Endometrium (tissue), 2 donors: ENCODE measurements around the gene TMSB4X.
"Not testable (repeated sequence)": the region's sequence is repeated elsewhere in the genome, so short reads cannot be mapped to it uniquely, and the experiment has no call there.

Experiments
- FAIRE-seq: peaks from 2 replicates; lab custom pipeline; 2012; peaks lifted over from hg19 to GRCh38; lab: Jason Lieb, UNC
- donor health status: control.
- donor health status: control.

The TMSB4X gene

DNA sequence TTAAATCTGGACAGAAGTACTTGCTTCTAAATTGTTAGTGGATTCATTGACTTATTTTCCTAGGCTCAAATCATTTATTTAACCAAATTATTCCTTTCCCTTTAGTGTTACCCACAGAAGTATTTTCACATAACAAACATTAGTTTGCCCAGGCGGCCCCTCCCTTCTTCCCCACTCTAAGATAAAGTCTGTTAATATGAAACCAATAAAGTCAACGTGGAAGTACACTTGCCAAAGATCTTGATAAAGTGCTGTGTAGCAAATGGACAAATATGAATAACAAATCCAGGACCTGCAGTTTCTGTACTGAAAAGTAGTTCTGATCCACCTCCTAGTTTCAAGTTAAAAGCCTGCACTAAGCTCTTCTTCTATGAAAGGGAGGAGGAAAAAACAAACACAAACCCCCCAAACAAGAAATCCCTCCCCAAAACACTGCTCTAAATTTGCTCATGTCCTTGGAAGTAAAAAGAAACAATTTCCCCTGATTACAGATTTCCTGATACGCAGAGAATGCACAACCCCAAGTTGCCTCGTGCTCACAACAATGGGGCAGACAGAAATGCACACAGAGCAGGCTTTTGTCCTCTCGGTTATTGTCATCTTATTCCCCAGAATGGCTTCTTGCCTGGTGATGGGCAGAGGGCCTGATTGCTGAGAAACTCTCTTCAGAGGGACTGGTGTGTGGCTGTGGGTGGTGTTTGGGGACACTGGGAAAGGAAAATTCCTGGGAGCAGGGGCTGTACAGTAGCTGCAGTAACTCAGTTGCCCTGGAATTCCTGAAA lies 23.2 kb downstream of the TMSB4X start:
- FAIRE-seq = no peak

DNA sequence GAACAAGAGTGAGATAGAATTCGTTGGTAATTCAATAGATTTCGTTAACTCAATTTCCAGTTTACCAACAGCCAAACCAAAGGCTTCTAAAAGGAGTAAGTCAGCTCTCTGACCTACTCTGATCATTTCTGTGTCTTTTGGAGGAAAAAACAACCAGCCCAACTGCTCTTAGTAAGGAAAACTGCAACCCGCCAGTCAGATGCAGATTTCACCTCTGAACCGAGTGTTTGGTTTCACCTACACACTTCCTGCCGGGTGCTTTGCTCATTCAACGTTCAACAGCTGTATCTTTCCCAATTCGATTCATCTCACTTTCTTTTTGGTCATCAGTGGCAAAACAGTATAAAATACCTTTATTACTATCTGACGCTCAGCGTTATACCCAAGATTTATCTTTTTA lies 24.5 kb downstream of the TMSB4X start:
- FAIRE-seq = no peak

DNA sequence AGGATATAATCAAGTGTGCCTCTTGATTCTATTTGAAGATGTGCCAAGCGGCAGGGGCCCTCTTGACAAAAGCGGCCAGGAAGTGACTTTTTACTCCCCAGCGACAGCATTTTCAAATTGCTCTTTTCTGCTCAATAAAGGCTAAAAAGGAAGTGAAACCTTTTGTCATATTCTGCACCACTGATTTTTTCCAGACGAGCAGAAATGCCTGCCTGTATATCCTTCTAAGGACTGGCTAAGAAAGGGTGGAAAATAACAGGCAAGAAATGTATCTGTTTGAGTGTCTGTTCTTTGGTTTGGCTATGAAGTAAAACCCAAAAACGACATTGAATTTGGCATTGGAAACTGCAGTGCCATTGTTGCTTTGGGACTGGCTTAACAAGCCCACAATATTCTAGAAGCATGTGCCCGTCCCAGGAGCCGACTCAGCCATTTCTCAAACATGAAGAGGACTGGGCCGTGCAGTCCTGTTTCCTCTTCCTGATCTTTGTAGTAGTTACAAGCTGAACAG lies 25.4 kb downstream of the TMSB4X start:
- no peak for FAIRE-seq

DNA sequence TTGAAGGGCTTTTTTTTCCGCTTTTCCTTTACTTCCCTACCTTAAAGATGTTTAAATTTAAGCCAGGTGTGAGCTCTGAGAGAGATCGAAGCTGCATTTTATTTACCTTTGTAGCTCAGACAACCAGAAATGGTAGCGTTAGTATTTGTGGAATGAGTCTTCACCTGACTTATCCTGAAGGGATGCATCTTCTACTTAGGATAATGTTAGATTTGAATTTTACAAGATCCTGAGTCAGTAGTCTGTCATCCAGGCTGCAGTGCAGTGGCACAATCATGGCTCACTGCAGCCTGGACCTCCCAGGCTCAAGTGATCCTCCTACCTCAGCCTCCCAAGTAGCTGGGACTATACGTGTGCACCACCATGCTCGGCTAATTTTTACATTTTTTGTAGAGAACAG lies 26.2 kb downstream of the TMSB4X start:
- FAIRE-seq = no peak

DNA sequence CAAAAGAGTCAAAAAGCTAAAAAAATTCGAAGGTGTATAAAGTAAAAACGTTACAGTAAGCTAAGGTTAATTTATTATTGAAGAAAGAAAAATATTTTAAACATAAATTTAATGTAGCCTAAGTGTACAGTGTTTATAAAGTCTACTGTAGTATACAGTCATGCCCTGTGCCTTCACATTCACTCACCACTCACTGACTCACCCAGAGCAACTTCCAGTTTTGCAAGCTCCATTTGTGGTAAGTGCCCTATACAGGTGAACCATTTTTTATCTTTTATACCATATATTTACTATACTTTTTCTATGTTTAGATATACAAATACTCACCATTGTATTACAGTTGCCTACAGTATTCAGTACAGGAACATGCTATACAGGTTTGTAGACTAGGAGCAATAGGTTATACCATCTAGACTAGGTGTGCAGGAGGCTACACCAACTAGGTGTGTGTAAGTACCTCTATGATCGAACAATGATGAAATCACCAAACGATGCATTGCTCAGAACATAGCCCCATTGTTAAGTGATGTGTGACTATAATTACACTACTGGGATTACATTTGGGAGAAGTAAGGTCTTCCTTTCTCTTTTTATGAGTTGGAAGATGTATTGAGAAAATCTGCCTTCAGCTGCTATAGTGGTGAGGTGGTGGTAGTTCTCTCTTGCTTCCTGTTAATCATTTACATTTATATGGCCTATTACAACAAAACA lies 27.2 kb downstream of the TMSB4X start:
- no peak for FAIRE-seq

DNA sequence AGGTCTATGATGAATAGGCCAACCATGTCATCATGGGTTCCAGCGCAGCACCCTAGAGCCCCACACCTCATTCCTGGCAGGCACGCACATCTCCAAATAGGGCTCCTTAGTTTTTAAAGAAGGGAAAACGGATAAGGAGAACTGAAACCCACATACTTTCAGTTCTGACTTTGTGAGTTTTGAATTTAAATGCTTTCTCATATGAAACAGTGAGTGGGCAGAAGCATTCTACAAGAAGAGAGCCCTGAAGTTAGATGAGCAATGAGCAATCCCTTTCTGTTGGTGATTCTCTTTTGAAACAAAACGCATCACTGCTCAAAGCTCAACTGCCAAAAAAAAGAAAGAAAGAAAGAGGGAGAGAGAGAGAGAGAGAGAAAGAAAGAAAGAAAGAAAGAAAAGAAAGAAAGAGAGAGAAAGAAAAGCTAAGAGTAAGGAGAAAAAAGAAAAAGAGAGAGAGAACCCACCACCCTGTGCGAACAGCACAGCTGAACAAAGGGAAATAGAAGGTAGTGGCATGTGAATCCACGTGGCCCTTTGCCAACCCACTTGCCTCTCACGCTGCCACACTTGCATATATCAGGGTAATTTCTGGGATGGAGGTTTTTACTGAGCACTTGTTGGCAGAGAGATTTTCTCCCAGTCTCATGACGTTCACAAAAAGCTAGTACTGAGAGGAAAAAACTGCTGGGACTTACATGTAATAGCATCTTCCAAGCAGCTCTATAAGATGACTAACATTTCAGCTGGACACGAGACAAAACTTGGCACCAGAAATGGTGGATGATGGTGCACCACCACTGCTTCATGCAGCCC lies 31.0 kb downstream of the TMSB4X start:
- no peak for FAIRE-seq

DNA sequence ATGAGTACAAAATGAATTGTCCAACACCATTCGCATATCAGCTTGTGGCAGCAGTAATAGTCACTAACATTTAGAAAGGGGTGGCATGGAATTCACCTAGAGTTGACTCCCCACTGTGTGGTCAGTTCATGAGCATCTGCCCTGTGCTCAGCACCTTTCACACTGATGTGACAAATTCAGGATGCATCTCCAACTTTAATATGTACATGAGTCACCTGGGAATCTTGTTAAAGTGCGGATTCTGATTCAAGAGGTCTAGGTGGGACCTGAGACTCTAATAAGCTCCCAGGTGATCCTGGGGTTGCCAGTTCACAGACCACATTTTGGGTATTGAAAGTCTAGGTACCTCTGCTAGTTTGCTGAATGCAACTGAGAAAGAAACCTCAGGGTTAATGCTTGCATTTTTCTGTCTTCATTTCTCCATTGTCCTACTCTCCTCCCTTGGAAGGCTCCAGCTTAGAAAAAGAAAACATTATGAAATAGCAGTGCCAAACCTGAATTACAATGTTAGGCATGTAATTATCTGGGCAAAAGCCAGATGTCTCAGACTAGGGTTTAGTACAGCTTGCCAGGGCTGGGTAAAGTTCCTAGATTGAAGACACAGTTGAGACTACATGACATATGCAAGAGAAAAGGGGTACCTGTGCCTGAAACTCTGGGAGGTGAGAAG lies 32.7 kb downstream of the TMSB4X start:
- no peak for FAIRE-seq

DNA sequence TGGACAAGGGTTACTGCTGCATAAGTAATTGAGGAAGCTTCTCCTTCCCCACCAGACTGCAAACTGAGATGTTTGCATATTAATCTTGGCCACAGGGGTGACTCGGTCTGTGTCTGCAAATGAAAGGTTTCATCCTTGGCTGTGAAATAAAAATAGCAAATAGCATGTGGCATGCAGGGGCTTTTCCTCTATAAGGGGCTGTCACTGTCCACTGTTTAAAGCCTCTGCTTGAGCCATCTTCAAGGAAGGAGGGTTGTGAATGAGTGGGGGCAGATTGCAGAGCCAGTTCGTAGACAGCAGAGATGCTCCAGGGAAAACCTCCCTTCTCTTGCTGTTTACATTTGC lies 33.3 kb downstream of the TMSB4X start:
- FAIRE-seq = no peak

DNA sequence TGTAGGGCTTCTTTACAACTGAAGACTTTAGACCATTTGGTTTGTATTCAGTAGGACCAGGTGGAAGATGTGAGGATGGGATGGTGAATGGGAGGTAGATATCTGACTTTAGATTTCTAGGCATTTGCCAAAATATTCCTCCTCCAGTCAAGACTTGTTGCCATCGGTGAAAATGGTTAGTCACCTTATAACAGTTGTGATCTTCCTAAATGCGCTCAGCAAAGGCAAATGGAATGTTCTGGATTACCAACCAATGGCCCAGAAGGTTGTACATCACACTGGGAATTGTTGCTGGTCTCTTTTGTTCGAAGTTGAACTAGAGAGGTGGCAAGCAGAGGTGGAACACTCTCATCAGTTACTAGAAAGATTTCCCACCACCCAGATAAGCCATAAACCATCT lies 33.9 kb downstream of the TMSB4X start:
- FAIRE-seq = no peak

DNA sequence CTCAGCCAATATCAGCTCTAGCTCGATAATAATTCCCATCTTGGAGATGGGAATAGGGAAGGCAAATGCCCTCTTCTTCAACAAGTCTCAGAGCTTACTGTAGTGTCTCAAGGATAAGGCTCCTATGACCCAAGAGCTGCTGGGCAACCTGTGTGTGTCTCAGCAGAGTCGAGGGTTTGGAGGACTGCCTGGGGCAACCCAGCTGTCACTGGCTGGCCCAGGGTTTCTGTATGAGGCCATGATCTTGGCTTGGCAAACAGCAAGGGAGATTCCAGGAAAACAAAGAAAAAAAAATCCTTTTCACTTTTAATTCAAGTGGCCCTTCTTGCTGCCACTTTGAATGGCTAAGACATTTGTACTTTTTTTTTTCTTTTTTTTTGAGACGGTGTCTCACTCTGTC lies 34.4 kb downstream of the TMSB4X start:
- FAIRE-seq = no peak

DNA sequence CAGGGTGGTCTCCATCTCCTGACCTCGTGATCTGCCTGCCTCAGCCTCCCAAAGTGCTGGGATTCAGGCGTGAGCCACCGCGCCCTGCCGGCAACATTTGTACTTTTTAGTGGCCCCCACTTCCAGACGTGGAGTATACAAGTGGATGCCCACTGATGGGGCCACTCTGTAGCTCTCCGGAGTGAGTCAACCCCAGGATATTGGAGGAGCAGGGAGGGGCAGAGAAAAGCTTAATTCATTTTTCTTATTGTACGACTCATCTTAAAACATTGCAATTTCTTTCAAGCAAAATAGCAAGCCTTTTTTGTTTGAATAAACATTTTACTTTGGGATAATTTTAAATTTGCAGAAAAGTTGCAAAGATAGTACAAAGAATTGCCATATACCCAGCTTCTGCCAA lies 34.9 kb downstream of the TMSB4X start:
- FAIRE-seq = no peak

DNA sequence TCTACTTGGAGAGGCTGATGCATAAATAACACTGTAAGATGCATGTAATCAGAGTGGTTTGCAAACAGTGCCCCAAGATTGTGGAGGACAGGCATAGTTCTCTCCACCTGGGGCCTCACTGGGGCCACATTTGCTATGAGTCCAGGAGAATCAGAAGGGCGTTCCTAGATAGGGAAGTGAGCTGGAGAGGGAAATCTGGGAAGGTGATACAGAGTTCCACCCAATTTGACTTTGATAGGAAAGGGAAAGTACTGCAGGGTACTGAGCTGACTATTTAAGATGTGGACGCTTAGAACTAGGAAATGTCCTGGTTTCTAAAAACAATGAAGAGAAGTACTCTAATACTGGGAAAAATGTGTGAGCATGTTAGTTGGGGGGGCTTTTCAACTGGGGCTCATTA lies 35.6 kb downstream of the TMSB4X start:
- FAIRE-seq = no peak

DNA sequence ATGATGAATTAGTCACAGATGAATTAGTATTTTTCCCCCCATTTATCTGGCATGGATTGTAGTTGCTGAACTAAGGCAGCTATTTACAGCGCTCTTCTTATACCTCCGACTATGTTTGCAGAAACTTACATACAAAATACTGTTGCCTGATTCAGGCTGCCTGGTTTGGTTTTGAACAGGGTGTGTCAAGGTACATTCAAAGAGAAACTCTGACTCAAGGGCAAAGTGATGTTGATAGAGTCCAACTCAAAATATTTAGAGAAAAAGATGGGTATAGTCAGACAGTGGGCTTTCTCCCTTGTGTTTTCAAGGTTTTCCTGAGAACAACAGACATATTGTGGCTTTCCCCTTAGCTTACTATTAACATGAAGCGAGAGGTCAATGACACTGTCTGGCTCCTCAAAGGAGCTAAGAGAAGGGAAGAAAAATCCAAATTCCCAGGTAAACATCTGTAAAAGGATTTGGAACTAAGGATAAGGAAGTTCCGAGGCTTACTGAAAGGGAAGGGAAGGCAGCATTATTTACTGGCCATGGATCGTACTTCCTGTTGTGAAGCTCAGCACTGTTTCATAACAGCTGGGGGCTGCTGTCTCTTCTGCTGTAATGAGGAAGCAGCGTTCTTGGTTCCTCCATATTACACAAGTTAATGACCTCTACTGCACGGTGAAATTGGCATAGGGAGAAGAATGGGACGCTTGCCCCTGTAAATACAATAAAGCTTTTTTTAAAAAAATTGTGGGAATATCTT lies 38.6 kb downstream of the TMSB4X start:
- no peak for FAIRE-seq

DNA sequence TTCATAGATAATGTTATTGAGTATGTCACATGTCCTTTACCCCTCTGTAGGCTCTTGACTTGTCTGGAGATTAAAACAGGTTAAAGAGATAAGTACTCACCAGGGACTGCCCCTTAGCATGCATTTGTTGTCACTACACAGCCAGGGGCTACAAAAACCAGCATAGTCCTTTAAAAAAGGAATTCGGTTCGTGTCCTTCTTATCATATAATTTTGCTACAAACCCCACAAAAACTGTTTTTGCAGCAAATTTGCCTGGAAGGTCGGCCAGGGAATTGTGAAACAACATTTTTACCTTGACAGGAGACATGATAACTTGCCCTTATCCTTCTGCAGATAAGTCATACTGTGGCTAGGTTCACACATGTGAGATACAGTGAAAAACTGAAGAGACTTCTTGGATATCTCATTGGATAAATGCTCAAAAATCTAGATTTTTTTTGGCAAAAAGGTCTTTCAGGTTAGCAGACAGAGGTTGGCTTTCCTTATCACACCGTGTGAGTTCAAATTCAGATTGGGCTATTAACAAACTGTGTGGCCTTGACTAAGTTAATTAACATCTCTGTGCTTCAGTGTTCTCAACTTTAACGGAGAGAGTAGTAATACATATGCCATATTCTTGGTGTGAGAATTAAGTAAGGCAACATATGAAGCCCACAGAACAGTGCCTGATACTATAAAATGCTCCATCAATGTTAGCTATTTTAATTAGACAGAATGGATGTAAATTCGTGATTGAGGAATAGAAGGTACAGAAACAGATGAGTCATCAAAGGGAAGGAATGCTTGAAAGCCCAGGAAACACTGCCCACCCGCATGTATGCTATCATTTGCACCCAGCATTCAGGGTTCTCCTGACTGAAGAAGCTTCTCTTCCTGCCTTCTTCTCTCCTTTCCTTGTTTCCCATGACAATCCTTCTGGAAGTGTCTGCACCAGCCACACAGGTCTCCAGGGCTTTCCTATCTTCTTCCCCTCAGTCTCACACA lies 39.5 kb downstream of the TMSB4X start:
- FAIRE-seq = no peak

DNA sequence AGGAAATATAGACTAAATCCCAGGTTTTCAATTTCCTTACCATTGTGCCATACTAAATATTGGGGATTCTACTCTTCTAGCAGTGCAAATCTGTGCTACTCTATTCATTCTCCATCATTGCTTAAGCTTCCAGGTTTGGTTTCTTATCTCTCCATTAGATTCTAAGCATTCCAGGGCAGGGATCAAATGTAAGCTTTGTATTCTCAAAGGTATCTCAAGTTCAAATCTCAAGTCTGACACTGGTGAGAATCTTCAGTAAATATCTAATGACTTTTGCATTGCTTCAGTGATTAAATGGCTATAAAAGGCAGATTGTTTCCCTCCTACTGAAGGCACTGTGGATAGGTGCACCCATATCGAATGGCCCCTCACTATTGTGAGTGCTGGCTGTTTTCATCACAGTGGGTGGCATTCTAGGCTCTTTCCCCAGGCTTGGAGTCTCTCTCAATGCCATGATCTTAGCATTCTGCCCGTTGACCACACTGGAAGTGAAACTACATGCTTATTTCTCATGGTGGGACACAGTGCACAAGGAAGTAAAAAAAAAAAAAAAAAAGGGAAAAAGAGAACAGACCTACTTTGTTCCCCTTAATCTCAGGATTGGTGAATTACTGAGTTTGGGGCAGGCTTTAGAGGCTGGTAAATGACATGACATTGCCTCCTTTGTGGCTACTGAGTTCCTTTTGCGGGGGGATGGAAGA lies 40.8 kb downstream of the TMSB4X start:
- no peak for FAIRE-seq

DNA sequence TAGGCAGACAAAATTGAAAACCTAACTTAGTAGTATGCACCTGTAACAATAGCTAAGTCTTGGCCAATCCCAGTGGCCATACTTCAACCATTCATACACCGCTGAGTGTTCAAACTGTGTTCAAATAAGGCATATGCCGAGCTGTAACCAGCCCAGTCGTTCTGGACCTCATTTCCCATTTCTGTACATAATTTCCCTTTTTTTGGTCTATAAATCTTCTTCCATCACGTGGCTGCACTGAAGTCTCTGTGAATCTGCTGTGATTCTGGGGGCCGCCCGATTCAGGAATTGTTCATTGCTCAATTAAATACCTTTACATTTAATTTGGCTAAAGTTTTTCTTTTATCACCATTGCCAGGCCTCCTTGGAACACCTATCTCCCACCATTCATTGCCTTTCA lies 41.8 kb downstream of the TMSB4X start:
- FAIRE-seq = not testable (repeated sequence)

DNA sequence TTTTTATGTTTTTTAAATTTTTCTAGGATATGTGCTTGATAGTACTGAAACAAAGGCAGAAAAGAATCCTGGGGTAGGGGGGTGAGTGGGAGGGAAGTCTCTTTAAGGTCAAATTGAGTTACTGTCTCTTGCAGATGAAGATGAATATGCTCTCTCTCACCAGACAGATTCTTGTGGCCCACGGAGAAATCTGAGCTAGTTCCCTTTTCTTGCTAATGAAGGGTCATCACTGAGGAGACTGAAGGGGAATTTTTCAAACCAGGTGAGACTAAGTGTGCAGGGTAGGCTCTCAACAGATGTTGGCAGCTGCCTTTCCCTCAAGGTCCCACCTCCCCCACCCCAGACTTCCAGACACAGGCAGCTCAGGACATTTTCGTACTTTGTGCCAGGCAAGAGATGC lies 48.0 kb downstream of the TMSB4X start:
- no peak for FAIRE-seq

DNA sequence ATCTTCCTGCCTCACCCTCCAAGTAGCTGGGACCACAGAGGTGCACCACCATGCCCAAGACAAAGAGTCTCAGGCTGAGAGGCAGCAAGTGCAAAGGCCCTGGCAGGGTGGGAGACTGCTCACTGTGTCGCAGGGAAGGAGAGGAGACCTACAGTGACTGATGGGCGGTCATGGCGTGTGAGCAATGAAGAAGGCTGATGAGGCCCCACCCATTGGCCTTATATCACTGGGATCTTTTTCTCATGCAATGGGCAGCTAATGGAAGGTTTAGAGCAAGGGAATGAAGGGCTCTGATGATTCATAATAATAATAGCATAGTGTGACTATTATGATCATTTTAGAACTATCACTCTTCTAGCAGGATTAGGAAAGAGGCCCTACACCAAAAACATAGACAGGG lies 48.7 kb downstream of the TMSB4X start:
- no peak for FAIRE-seq

DNA sequence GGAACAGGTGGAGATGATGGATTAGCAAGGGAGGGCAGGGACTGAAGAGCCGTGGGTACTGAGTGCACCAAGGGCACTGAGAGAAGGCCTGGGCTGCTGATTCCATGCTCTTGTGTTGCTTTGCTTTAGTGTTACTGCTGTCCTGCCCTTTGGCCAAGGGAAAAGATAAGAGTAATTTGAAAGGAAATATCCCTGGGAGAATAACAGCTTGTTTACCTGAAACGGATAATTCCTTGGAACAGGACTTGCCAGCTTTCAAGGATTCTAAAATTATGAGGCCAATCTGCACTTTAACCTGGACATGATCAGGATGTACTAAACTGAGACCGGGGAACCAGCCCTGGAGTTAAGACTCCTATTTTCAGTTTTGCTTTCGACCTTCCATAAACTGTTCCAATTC lies 49.1 kb downstream of the TMSB4X start:
- no peak for FAIRE-seq

DNA sequence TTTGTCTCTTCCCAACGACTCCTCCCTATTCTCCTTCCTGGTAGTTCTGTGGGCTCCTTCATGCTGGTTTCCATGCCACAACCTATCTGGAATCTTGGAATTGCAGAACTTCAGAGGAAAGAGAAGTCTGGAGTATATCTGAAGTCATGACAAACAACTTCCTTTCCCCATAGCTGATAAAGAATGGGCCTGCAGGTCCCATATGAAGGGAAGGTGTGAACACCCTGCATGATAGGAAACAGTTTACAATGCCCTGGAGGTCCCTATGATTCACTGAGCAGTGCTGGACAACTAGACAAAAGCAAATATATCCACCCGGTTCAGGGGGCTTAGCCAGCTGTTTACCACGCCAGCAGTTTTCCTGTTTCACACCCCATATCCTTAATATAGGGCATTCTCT lies 50.1 kb downstream of the TMSB4X start:
- no peak for FAIRE-seq
